ENCODE data around the gene CARD19. TPM values are rescaled to one million over a fixed set of nuclear protein-coding genes. Genes with fewer than 3 reads are reported as not detected.
A peak's percentile ranks its signal among the peaks of the same experiment; 100 is the strongest.

CARD19 gene
- total and polyA plus RNA-seq, 9 of the 15 experiments (the other 6 are each of a cell fraction or from before 2014, with no cell fraction given): 0.90 to 34.9 (median 14.6) TPM

DNA sequence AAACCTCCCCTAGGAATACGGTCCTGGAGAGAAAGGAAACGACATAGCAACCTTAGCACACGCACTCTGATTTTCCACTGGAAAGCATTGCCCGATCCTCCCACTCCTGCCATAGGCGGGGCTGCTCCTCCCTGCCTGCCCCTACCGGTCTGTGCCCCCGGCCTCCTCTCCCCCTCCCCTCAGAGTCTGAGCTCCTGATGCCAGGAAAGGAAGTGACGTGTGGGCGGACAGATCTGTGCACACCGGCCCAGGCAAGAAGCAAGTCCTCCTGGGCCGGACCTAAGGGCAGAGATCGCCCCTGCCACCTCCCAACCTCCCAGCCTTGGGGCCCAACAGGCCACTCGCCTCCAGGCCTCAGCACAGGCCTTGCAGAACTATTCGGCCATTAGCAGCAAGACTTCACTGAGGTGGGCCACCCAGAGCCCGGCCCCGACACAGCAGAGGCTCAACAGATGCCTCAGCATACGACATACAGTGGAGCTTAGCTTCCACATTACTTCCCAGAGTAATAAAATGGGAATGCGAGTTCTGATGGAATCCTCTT is 30.9 kb downstream of the CARD19 start:
- CTCF ChIA-PET (ENCODE audit: low intra/inter-chr PET ratio): no interaction called here

DNA sequence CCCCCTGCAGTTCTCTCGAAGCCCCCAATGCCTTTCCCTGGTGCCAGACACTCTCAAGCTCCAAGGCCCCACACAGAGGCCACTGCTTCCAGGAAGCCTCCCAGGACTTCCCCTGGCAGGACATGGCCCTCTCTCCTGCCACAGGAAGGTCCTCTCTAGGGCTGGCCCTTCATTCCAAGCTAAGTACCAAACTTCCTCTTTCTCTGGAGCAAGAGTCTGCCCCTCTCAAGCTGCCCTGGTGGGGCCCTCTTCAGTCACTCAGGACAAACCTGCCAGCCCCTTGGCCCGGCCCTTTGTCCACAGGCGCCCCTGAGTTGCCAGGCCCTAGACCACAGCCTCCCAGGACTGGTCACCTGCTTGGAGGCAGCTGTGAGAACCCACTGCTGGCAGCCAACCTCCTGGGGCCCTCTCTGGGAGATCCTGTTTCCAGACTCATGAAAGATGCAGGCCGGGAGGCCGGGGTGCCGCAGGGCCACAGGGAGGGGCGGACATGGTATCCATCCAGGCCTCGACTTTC is 31.4 kb downstream of the CARD19 start:
- in situ Hi-C loops (cut with MboI): no loop called here
- Histone ChIP-seq H3K4me1 (replicated peaks in 1 of 2; ENCODE audit: control insufficient read depth in 2 of 2, insufficient read depth in 2 of 2, low read length in 2 of 2) (peaks cover 0 to 53% of the 10 kb centered on the region in 2 experiments; a peak in 2 of 5 replicates), H3K9me3 (replicated peaks; ENCODE audit: control insufficient read depth, insufficient read depth, low read depth, low read length) (no peaks in the 10 kb centered on the region), H4K20me1 (replicated peaks; ENCODE audit: control insufficient read depth, insufficient read depth, low read length) (no peaks in the 10 kb centered on the region), H3K36me3 (ENCODE audit: control insufficient read depth, insufficient read depth, low read length) (no peaks in the 10 kb centered on the region), H3K27me3 (ENCODE audit: control insufficient read depth in 2 of 2, insufficient read depth in 2 of 2, low read length in 2 of 2) (no peaks in the 10 kb centered on the region), H3K79me2 (ENCODE audit: control insufficient read depth, insufficient read depth, low read length) (no peaks in the 10 kb centered on the region), H3K4me2 (ENCODE audit: insufficient read depth, low read length) (no peak overlapping the region), H3K9me1 (ENCODE audit: control insufficient read depth, insufficient read depth, low read length) (no peaks in the 10 kb centered on the region), H3K27ac (ENCODE audit: extremely low read depth, low read depth, low read length) (no peak overlapping the region), H3K9ac (ENCODE audit: insufficient read depth in 1 of 2, low read depth in 2 of 2, low read length in 2 of 2) (no peak overlapping the region), H3K4me3 (no peak overlapping the region), H2AFZ (ENCODE audit: low read depth, low read length) (no peak overlapping the region)
- DNase-seq (ENCODE audit: extremely low read depth in 1 of 4, low spot score in 3 of 4) (no peak), FAIRE-seq (no peak), ATAC-seq (no peak)
- CTCF ChIA-PET (ENCODE audit: low intra/inter-chr PET ratio): no interaction called here
- POLR2A ChIA-PET: interaction anchor here (0.6 to 1.3 kb wide), 2 partner anchors 9 to 32 kb away, joined by 3 to 7 read pairs; no protein-coding TSS in a partner anchor
- 61% methylated on average over 7 of the region's 8 CpGs for WGBS (ENCODE audit: insufficient coverage, low coverage, missing lambda C conversion rate)
- intact Hi-C loops (cut with micrococcal nuclease): no loop called here
- TF ChIP-seq ZFP36 (IDR thresholded peaks at IDR 0.05; ENCODE audit: low read depth, low read length, partially characterized antibody): peak; percentile 98
- TF ChIP-seq RFX7 (CRISPR knock-in tag; IDR thresholded peaks at IDR 0.05): no peak
- TF ChIP-seq PHF21A (IDR thresholded peaks at IDR 0.05; ENCODE audit: borderline replicate concordance, low read depth): no peak
- no TSS peak for BruUV-seq (replicated peaks)

More for the DNA sequence above, 30.9 kb downstream of the CARD19 start:
- ATAC-seq (no peak), DNase-seq (ENCODE audit: extremely low read depth in 1 of 4, low spot score in 3 of 4) (no peak), FAIRE-seq (no peak)
- no peak overlapping the region for H2AFZ ChIP-seq (ENCODE audit: low read depth, low read length)
- WGBS (ENCODE audit: insufficient coverage, low coverage, missing lambda C conversion rate): 66% methylated on average over 13 of the region's 18 CpGs
- no peak overlapping the region for H3K4me3 ChIP-seq
- peaks cover 0 to 48% of the 10 kb centered on the region in 2 experiments; a peak in 2 of 5 replicates for H3K4me1 ChIP-seq (replicated peaks in 1 of 2; ENCODE audit: control insufficient read depth in 2 of 2, insufficient read depth in 2 of 2, low read length in 2 of 2)
- peak overlapping the region in 1 of 2 experiments; percentile 0; a peak in 1 of 4 replicates for H3K9ac ChIP-seq (ENCODE audit: insufficient read depth in 1 of 2, low read depth in 2 of 2, low read length in 2 of 2)
- H3K4me2 ChIP-seq (ENCODE audit: insufficient read depth, low read length): no peak overlapping the region
- no peaks in the 10 kb centered on the region for H4K20me1 ChIP-seq (replicated peaks; ENCODE audit: control insufficient read depth, insufficient read depth, low read length)
- H3K9me3 ChIP-seq (replicated peaks; ENCODE audit: control insufficient read depth, insufficient read depth, low read depth, low read length): no peaks in the 10 kb centered on the region
- POLR2A ChIA-PET: interaction anchor here (0.6 to 1.3 kb wide), 2 partner anchors 8 to 31 kb away, joined by 3 to 7 read pairs; no protein-coding TSS in a partner anchor
- H3K79me2 ChIP-seq (ENCODE audit: control insufficient read depth, insufficient read depth, low read length): no peaks in the 10 kb centered on the region
- no peaks in the 10 kb centered on the region for H3K27me3 ChIP-seq (ENCODE audit: control insufficient read depth in 2 of 2, insufficient read depth in 2 of 2, low read length in 2 of 2)
- in situ Hi-C loops (cut with MboI): no loop called here
- TF ChIP-seq EGR1 (conservative IDR thresholded peaks at IDR 0.05) (0 out of 2 replicates have a peak, but pooled peaks have one; percentile 7), ZNF75A (CRISPR knock-in tag; IDR thresholded peaks at IDR 0.05) (no peak)
- H3K36me3 ChIP-seq (ENCODE audit: control insufficient read depth, insufficient read depth, low read length): no peaks in the 10 kb centered on the region
- BruUV-seq (replicated peaks): no TSS peak
- intact Hi-C loops (cut with micrococcal nuclease): no loop called here
- no peaks in the 10 kb centered on the region for H3K9me1 ChIP-seq (ENCODE audit: control insufficient read depth, insufficient read depth, low read length)
- H3K27ac ChIP-seq (ENCODE audit: extremely low read depth, low read depth, low read length): no peak overlapping the region

Measured in K562 (cell line).